Measurements from ENCODE around the gene FAM171A2. TPM values are rescaled to one million over a fixed set of nuclear protein-coding genes. Genes with fewer than 3 reads are reported as not detected.

Gene FAM171A2
- total RNA-seq, 1 experiment from 2014 or later = 27.5 TPM

- no peak overlapping the region for H3T11ph ChIP-seq (ENCODE audit: low read length)
- Mint-ChIP-seq H3K4me3 (no peak overlapping the region), H3K27me3 (ENCODE audit: low read depth) (no peaks in the 10 kb centered on the region), H3K27ac (no peak overlapping the region), H3K36me3 (ENCODE audit: insufficient read depth in 1 of 3, low read depth in 3 of 3) (peaks cover 0 to 20% (median 13%) of the 10 kb centered on the region in 3 experiments; a peak in 6 of 7 replicates), H3K4me1 (no peaks in the 10 kb centered on the region), H3K9me3 (no peaks in the 10 kb centered on the region)
- H2BK20ac ChIP-seq (ENCODE audit: low read depth, low read length, poor library complexity, severe bottlenecking) = no peak overlapping the region
- H3K9ac ChIP-seq (ENCODE audit: extremely low read depth, insufficient read length, low read length) = no peak overlapping the region
- no peak overlapping the region for H4K5ac ChIP-seq (ENCODE audit: insufficient read length, low read depth, low read length)
- H2BK120ac ChIP-seq (ENCODE audit: low read depth, low read length, poor library complexity, severe bottlenecking) = no peak overlapping the region
- no peak overlapping the region for H3K18ac ChIP-seq (ENCODE audit: insufficient read length, low read depth, low read length)
- H4K91ac ChIP-seq (ENCODE audit: insufficient read length, low read depth, low read length) = no peak overlapping the region
- TF ChIP-seq CTCF (conservative IDR thresholded peaks at IDR 0.05) = peak; percentile 48
- no peaks in the 10 kb centered on the region for H3K9me3 ChIP-seq (ENCODE audit: control insufficient read depth, low read depth, low read length)
- H3K23ac ChIP-seq (ENCODE audit: insufficient read length, low read depth, low read length) = no peak overlapping the region
- H3K27ac ChIP-seq (ENCODE audit: insufficient read length, low read depth, low read length) = no peak overlapping the region
- no peak overlapping the region for H2BK5ac ChIP-seq (ENCODE audit: insufficient read length, low read length)
- H2AFZ ChIP-seq (ENCODE audit: low read length) = no peak overlapping the region
- no peak overlapping the region for H2AK5ac ChIP-seq (ENCODE audit: insufficient read length, low read length)
- no peaks in the 10 kb centered on the region for H3K23me2 ChIP-seq (ENCODE audit: insufficient read length, low read depth, low read length, poor library complexity, severe bottlenecking)
- no CpG with 5 or more reads among the region's 7 CpGs for WGBS (ENCODE audit: extremely low coverage, insufficient read length, low lambda C conversion rate)
- H4K20me1 ChIP-seq (ENCODE audit: control insufficient read depth, insufficient read depth, insufficient read length) = no peaks in the 10 kb centered on the region
- no peak overlapping the region for H2BK12ac ChIP-seq (ENCODE audit: insufficient read length, low read depth, low read length)
- no peak overlapping the region for H4K8ac ChIP-seq (replicated peaks; ENCODE audit: insufficient read length, low read depth, low read length)
- H3K79me2 ChIP-seq (ENCODE audit: insufficient read depth, low read length) = no peaks in the 10 kb centered on the region
- no peaks in the 10 kb centered on the region for H3K79me1 ChIP-seq (ENCODE audit: insufficient read depth, low read depth, low read length, poor library complexity, severe bottlenecking)
- H3K56ac ChIP-seq (ENCODE audit: insufficient read length, low read depth, low read length) = no peak overlapping the region
- H3K4ac ChIP-seq (ENCODE audit: low read depth, low read length) = no peak overlapping the region
- H2BK15ac ChIP-seq (ENCODE audit: low read depth, low read length) = no peak overlapping the region
- no peaks in the 10 kb centered on the region for H3K4me1 ChIP-seq (ENCODE audit: insufficient read depth, low read length)
- no peak for DNase-seq
- H3K27me3 ChIP-seq (ENCODE audit: insufficient read depth, low read length) = no peaks in the 10 kb centered on the region
- H3K4me2 ChIP-seq (ENCODE audit: insufficient read depth, insufficient read length, low read length) = no peak overlapping the region
- no peak overlapping the region for H3K14ac ChIP-seq (ENCODE audit: insufficient read depth, low read length)
Observed at GRCh38 chr17:44409309-44410028, 45.8 kb upstream of the FAM171A2 start.

Measured in H9 (cell line).